ENCODE measurements around the gene TACC2.

TACC2 gene

GRCh38 chr10:122210481-122211265 is 221.7 kb downstream of the TACC2 start:
- Histone ChIP-seq H3K4me1 (ENCODE audit: control insufficient read depth in 2 of 2, insufficient read depth in 2 of 2, low read length in 2 of 2) (no peaks in the 10 kb centered on the region), H3K4me3 (ENCODE audit: low read length in 2 of 2) (no peak overlapping the region), H3K27me3 (ENCODE audit: control insufficient read depth in 2 of 2, insufficient read depth in 2 of 2, low read length in 2 of 2) (no peaks in the 10 kb centered on the region), H3K27ac (ENCODE audit: low read depth in 2 of 2, low read length in 2 of 2) (no peak overlapping the region), H3K9me3 (ENCODE audit: control insufficient read depth in 2 of 2, low read length in 2 of 2) (no peaks in the 10 kb centered on the region), H3K9ac (ENCODE audit: low read depth in 1 of 2, low read length in 2 of 2) (no peak overlapping the region), H3K36me3 (ENCODE audit: control insufficient read depth in 2 of 2, insufficient read depth in 2 of 2, low read length in 2 of 2) (peaks cover 22 to 25% of the 10 kb centered on the region in 2 donors)

- Histone ChIP-seq H3K4me1 (ENCODE audit: control insufficient read depth in 2 of 2, insufficient read depth in 2 of 2, low read length in 2 of 2) (no peaks in the 10 kb centered on the region), H3K27me3 (ENCODE audit: control insufficient read depth in 2 of 2, insufficient read depth in 2 of 2, low read length in 2 of 2) (no peaks in the 10 kb centered on the region), H3K36me3 (ENCODE audit: control insufficient read depth in 2 of 2, insufficient read depth in 2 of 2, low read length in 2 of 2) (peaks cover 35 to 41% of the 10 kb centered on the region in 2 donors), H3K9ac (ENCODE audit: low read depth in 1 of 2, low read length in 2 of 2) (no peak overlapping the region), H3K4me3 (ENCODE audit: low read length in 2 of 2) (no peak overlapping the region), H3K27ac (ENCODE audit: low read depth in 2 of 2, low read length in 2 of 2) (no peak overlapping the region), H3K9me3 (ENCODE audit: control insufficient read depth in 2 of 2, low read length in 2 of 2) (no peaks in the 10 kb centered on the region)
Observed at GRCh38 chr10:122213364-122213763, 224.4 kb downstream of the TACC2 start.

- no peak overlapping the region for H3K4me3 ChIP-seq (ENCODE audit: low read length in 2 of 2)
- no peaks in the 10 kb centered on the region for H3K9me3 ChIP-seq (ENCODE audit: control insufficient read depth in 2 of 2, low read length in 2 of 2)
- no peaks in the 10 kb centered on the region for H3K4me1 ChIP-seq (ENCODE audit: control insufficient read depth in 2 of 2, insufficient read depth in 2 of 2, low read length in 2 of 2)
- no peak overlapping the region for H3K27ac ChIP-seq (ENCODE audit: low read depth in 2 of 2, low read length in 2 of 2)
- no peaks in the 10 kb centered on the region for H3K27me3 ChIP-seq (ENCODE audit: control insufficient read depth in 2 of 2, insufficient read depth in 2 of 2, low read length in 2 of 2)
- no peak overlapping the region for H3K9ac ChIP-seq (ENCODE audit: low read depth in 1 of 2, low read length in 2 of 2)
- H3K36me3 ChIP-seq (ENCODE audit: control insufficient read depth in 2 of 2, insufficient read depth in 2 of 2, low read length in 2 of 2): peaks cover 39 to 42% of the 10 kb centered on the region in 2 donors
Observed at GRCh38 chr10:122213766-122214165, 224.8 kb downstream of the TACC2 start.

- H3K4me3 ChIP-seq (ENCODE audit: low read length in 2 of 2): no peak overlapping the region
- H3K36me3 ChIP-seq (ENCODE audit: control insufficient read depth in 2 of 2, insufficient read depth in 2 of 2, low read length in 2 of 2): peaks cover 39 to 40% of the 10 kb centered on the region in 2 donors
- no peaks in the 10 kb centered on the region for H3K27me3 ChIP-seq (ENCODE audit: control insufficient read depth in 2 of 2, insufficient read depth in 2 of 2, low read length in 2 of 2)
- no peaks in the 10 kb centered on the region for H3K9me3 ChIP-seq (ENCODE audit: control insufficient read depth in 2 of 2, low read length in 2 of 2)
- H3K9ac ChIP-seq (ENCODE audit: low read depth in 1 of 2, low read length in 2 of 2): no peak overlapping the region
- no peak overlapping the region for H3K27ac ChIP-seq (ENCODE audit: low read depth in 2 of 2, low read length in 2 of 2)
- H3K4me1 ChIP-seq (ENCODE audit: control insufficient read depth in 2 of 2, insufficient read depth in 2 of 2, low read length in 2 of 2): no peaks in the 10 kb centered on the region
Observed at GRCh38 chr10:122216047-122216446, 227.1 kb downstream of the TACC2 start.

GRCh38 chr10:122219340-122219739 is 230.4 kb downstream of the TACC2 start:
- peaks cover 28 to 40% of the 10 kb centered on the region in 2 donors for H3K36me3 ChIP-seq (ENCODE audit: control insufficient read depth in 2 of 2, insufficient read depth in 2 of 2, low read length in 2 of 2)

GRCh38 chr10:122220736-122221135 is 231.8 kb downstream of the TACC2 start:
- no peaks in the 10 kb centered on the region for H3K9me3 ChIP-seq (ENCODE audit: control insufficient read depth in 2 of 2, low read length in 2 of 2)
- no peak overlapping the region for H3K4me3 ChIP-seq (ENCODE audit: low read length in 2 of 2)
- no peaks in the 10 kb centered on the region for H3K27me3 ChIP-seq (ENCODE audit: control insufficient read depth in 2 of 2, insufficient read depth in 2 of 2, low read length in 2 of 2)
- H3K4me1 ChIP-seq (ENCODE audit: control insufficient read depth in 2 of 2, insufficient read depth in 2 of 2, low read length in 2 of 2): no peaks in the 10 kb centered on the region
- H3K27ac ChIP-seq (ENCODE audit: low read depth in 2 of 2, low read length in 2 of 2): no peak overlapping the region
- peaks cover 38 to 51% of the 10 kb centered on the region in 2 donors for H3K36me3 ChIP-seq (ENCODE audit: control insufficient read depth in 2 of 2, insufficient read depth in 2 of 2, low read length in 2 of 2)
- H3K9ac ChIP-seq (ENCODE audit: low read depth in 1 of 2, low read length in 2 of 2): no peak overlapping the region

More at GRCh38 chr10:122219340-122219739, 230.4 kb downstream of the TACC2 start:
- no peaks in the 10 kb centered on the region for H3K9me3 ChIP-seq (ENCODE audit: control insufficient read depth in 2 of 2, low read length in 2 of 2)
- no peak overlapping the region for H3K27ac ChIP-seq (ENCODE audit: low read depth in 2 of 2, low read length in 2 of 2)
- H3K27me3 ChIP-seq (ENCODE audit: control insufficient read depth in 2 of 2, insufficient read depth in 2 of 2, low read length in 2 of 2): no peaks in the 10 kb centered on the region
- H3K4me3 ChIP-seq (ENCODE audit: low read length in 2 of 2): no peak overlapping the region
- no peak overlapping the region for H3K9ac ChIP-seq (ENCODE audit: low read depth in 1 of 2, low read length in 2 of 2)
- H3K4me1 ChIP-seq (ENCODE audit: control insufficient read depth in 2 of 2, insufficient read depth in 2 of 2, low read length in 2 of 2): no peaks in the 10 kb centered on the region

- H3K4me1 ChIP-seq (ENCODE audit: control insufficient read depth in 2 of 2, insufficient read depth in 2 of 2, low read length in 2 of 2): no peaks in the 10 kb centered on the region
Observed at GRCh38 chr10:122221958-122222357, 233.0 kb downstream of the TACC2 start.

GRCh38 chr10:122222638-122223037 is 233.7 kb downstream of the TACC2 start:
- no peaks in the 10 kb centered on the region for H3K9me3 ChIP-seq (ENCODE audit: control insufficient read depth in 2 of 2, low read length in 2 of 2)
- H3K36me3 ChIP-seq (ENCODE audit: control insufficient read depth in 2 of 2, insufficient read depth in 2 of 2, low read length in 2 of 2): peaks cover 39 to 60% of the 10 kb centered on the region in 2 donors
- H3K27ac ChIP-seq (ENCODE audit: low read depth in 2 of 2, low read length in 2 of 2): no peak overlapping the region
- no peaks in the 10 kb centered on the region for H3K27me3 ChIP-seq (ENCODE audit: control insufficient read depth in 2 of 2, insufficient read depth in 2 of 2, low read length in 2 of 2)
- no peak overlapping the region for H3K4me3 ChIP-seq (ENCODE audit: low read length in 2 of 2)
- no peaks in the 10 kb centered on the region for H3K4me1 ChIP-seq (ENCODE audit: control insufficient read depth in 2 of 2, insufficient read depth in 2 of 2, low read length in 2 of 2)
- H3K9ac ChIP-seq (ENCODE audit: low read depth in 1 of 2, low read length in 2 of 2): no peak overlapping the region

More at GRCh38 chr10:122221958-122222357, 233.0 kb downstream of the TACC2 start:
- no peak overlapping the region for H3K4me3 ChIP-seq (ENCODE audit: low read length in 2 of 2)
- H3K36me3 ChIP-seq (ENCODE audit: control insufficient read depth in 2 of 2, insufficient read depth in 2 of 2, low read length in 2 of 2): peaks cover 37 to 55% of the 10 kb centered on the region in 2 donors
- H3K27me3 ChIP-seq (ENCODE audit: control insufficient read depth in 2 of 2, insufficient read depth in 2 of 2, low read length in 2 of 2): no peaks in the 10 kb centered on the region
- H3K27ac ChIP-seq (ENCODE audit: low read depth in 2 of 2, low read length in 2 of 2): no peak overlapping the region
- no peak overlapping the region for H3K9ac ChIP-seq (ENCODE audit: low read depth in 1 of 2, low read length in 2 of 2)
- no peaks in the 10 kb centered on the region for H3K9me3 ChIP-seq (ENCODE audit: control insufficient read depth in 2 of 2, low read length in 2 of 2)

- no peak overlapping the region for H3K27ac ChIP-seq (ENCODE audit: low read depth in 2 of 2, low read length in 2 of 2)
- H3K4me3 ChIP-seq (ENCODE audit: low read length in 2 of 2): no peak overlapping the region
- no peak overlapping the region for H3K9ac ChIP-seq (ENCODE audit: low read depth in 1 of 2, low read length in 2 of 2)
- peaks cover 46 to 63% of the 10 kb centered on the region in 2 donors for H3K36me3 ChIP-seq (ENCODE audit: control insufficient read depth in 2 of 2, insufficient read depth in 2 of 2, low read length in 2 of 2)
- no peaks in the 10 kb centered on the region for H3K27me3 ChIP-seq (ENCODE audit: control insufficient read depth in 2 of 2, insufficient read depth in 2 of 2, low read length in 2 of 2)
- no peaks in the 10 kb centered on the region for H3K4me1 ChIP-seq (ENCODE audit: control insufficient read depth in 2 of 2, insufficient read depth in 2 of 2, low read length in 2 of 2)
- no peaks in the 10 kb centered on the region for H3K9me3 ChIP-seq (ENCODE audit: control insufficient read depth in 2 of 2, low read length in 2 of 2)
Observed at GRCh38 chr10:122224159-122224558, 235.2 kb downstream of the TACC2 start.

GRCh38 chr10:122225330-122225729 is 236.4 kb downstream of the TACC2 start:
- peaks cover 49 to 68% of the 10 kb centered on the region in 2 donors for H3K36me3 ChIP-seq (ENCODE audit: control insufficient read depth in 2 of 2, insufficient read depth in 2 of 2, low read length in 2 of 2)
- no peaks in the 10 kb centered on the region for H3K4me1 ChIP-seq (ENCODE audit: control insufficient read depth in 2 of 2, insufficient read depth in 2 of 2, low read length in 2 of 2)
- H3K9me3 ChIP-seq (ENCODE audit: control insufficient read depth in 2 of 2, low read length in 2 of 2): no peaks in the 10 kb centered on the region
- no peak overlapping the region for H3K9ac ChIP-seq (ENCODE audit: low read depth in 1 of 2, low read length in 2 of 2)
- no peak overlapping the region for H3K27ac ChIP-seq (ENCODE audit: low read depth in 2 of 2, low read length in 2 of 2)
- no peak overlapping the region for H3K4me3 ChIP-seq (ENCODE audit: low read length in 2 of 2)
- H3K27me3 ChIP-seq (ENCODE audit: control insufficient read depth in 2 of 2, insufficient read depth in 2 of 2, low read length in 2 of 2): no peaks in the 10 kb centered on the region
